ENCODE results near the gene SLC22A31.
"Not testable (repeated sequence)": the region's sequence is repeated elsewhere in the genome, so short reads cannot be mapped to it uniquely, and the experiment has no call there.

SLC22A31 gene

DNA sequence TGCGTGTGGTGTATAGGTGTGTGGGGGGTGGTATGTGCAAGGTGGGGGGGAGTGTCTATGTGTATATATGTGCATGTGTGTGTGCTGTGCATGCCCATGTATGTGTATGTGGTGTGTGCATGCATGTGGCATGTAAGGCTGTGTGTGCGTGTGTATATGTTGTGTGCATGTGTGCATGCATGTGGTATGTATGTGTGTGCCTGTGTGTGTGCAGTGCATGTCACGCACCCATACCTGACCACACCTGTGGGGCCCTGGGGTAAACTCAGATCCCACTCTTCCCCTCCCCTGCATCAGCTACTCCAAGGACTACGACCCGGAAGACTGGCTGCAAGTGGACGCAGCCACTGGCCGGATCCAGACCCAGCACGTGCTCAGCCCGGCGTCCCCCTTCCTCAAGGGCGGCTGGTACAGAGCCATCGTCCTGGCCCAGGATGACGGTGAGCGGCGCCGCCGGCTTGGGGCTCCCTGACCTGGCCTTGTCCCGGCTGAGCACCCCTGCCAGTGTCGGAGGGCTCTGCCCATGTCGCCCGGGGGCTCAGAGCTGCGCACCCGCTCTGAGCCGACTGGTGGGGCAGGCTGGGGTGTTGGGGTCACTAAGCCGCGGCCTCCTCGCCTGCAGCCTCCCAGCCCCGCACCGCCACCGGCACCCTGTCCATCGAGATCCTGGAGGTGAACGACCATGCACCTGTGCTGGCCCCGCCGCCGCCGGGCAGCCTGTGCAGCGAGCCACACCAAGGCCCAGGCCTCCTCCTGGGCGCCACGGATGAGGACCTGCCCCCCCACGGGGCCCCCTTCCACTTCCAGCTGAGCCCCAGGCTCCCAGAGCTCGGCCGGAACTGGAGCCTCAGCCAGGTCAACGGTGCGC is 9.1 kb downstream of the SLC22A31 start:
- Histone ChIP-seq H3K4me1 (ENCODE audit: insufficient read depth, low read length) (no peaks in the 10 kb centered on the region), H3K27ac (ENCODE audit: low read depth, low read length) (no peak overlapping the region), H3K4me3 (ENCODE audit: low read length) (no peak overlapping the region), H3K9me3 (ENCODE audit: insufficient read depth, low read depth, low read length) (no peaks in the 10 kb centered on the region), H3K36me3 (ENCODE audit: insufficient read depth, low read length) (no peaks in the 10 kb centered on the region), H3K27me3 (ENCODE audit: insufficient read depth, low read length) (peaks cover 22% of the 10 kb centered on the region), H3K9ac (ENCODE audit: low read depth, low read length) (no peak overlapping the region)
- WGBS: 79% methylated on average over 42 of the region's 44 CpGs

DNA sequence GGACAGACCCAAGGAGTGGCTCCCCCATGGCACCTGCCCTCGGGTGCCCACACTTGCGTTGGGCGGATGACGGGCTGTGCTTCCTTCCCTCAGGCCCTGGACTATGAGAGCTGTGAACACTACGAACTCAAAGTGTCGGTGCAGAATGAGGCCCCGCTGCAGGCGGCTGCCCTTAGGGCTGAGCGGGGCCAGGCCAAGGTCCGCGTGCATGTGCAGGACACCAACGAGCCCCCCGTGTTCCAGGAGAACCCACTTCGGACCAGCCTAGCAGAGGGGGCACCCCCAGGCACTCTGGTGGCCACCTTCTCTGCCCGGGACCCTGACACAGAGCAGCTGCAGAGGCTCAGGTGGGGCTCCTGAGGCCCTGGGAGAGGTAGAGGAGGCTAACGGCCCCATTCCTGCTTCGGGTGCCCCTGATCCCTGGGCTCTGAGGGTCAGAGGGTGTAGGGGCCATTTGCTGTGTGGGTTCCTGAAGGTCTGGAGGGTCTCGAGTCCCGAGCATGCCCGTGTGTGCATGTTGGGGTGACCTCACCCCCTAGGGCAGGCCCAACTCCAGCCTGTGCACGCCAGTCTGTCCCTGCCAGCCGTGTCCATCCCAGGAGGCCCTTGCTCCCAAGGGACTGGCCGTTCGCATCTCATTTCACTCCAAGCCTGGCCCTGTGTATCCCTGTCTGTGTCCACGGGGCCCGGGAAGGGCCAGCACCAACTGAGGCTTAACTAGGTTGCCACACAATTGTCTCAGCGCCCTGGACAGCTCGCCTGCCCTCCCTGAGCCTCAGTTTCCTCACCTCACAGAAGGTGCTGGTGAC is 10.0 kb downstream of the SLC22A31 start:
- Histone ChIP-seq H3K4me1 (ENCODE audit: insufficient read depth, low read length) (no peaks in the 10 kb centered on the region), H3K27me3 (ENCODE audit: insufficient read depth, low read length) (peaks cover 22% of the 10 kb centered on the region), H3K9ac (ENCODE audit: low read depth, low read length) (no peak overlapping the region), H3K27ac (ENCODE audit: low read depth, low read length) (no peak overlapping the region), H3K36me3 (ENCODE audit: insufficient read depth, low read length) (no peaks in the 10 kb centered on the region), H3K9me3 (ENCODE audit: insufficient read depth, low read depth, low read length) (no peaks in the 10 kb centered on the region), H3K4me3 (ENCODE audit: low read length) (no peak overlapping the region)
- 86% methylated on average over 28 of the region's 28 CpGs for WGBS

DNA sequence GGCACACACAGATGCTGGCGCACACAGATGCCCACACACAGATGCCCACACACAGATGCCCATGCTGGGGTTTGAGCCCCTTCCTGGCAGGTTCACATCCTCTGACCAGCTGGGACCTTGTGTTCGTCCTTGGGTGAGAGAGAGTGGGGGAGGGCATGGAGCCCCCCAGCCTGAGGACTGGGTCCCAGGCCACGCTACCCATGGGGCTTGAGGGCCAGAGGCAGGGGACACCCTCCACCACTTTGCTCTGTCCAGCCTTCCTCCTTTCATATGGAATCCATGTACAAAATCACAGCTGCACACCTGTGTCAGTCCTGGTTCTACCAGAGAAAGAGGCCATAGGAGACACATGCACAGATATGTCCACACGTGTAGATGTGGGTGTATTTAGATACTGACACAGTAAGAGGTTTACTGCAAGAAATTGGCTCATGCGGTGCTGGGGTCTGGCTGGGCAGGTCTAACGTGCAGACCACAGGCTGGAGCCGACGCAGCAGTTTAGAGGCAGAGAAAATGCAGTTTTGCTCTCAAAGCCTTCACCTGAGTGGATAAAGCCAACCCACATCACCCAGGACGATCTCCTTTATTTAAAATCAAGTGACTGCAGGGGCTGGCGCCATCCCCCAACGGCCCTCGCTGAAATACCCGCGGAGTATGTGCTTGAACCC is 10.8 kb downstream of the SLC22A31 start:
- H3K27me3 ChIP-seq (ENCODE audit: insufficient read depth, low read length): peaks cover 22% of the 10 kb centered on the region
- H3K36me3 ChIP-seq (ENCODE audit: insufficient read depth, low read length): no peaks in the 10 kb centered on the region
- no peak overlapping the region for H3K9ac ChIP-seq (ENCODE audit: low read depth, low read length)
- 73% methylated on average over 14 of the region's 14 CpGs for WGBS
- no peak overlapping the region for H3K4me3 ChIP-seq (ENCODE audit: low read length)
- no peak overlapping the region for H3K27ac ChIP-seq (ENCODE audit: low read depth, low read length)
- no peaks in the 10 kb centered on the region for H3K9me3 ChIP-seq (ENCODE audit: insufficient read depth, low read depth, low read length)
- no peaks in the 10 kb centered on the region for H3K4me1 ChIP-seq (ENCODE audit: insufficient read depth, low read length)

DNA sequence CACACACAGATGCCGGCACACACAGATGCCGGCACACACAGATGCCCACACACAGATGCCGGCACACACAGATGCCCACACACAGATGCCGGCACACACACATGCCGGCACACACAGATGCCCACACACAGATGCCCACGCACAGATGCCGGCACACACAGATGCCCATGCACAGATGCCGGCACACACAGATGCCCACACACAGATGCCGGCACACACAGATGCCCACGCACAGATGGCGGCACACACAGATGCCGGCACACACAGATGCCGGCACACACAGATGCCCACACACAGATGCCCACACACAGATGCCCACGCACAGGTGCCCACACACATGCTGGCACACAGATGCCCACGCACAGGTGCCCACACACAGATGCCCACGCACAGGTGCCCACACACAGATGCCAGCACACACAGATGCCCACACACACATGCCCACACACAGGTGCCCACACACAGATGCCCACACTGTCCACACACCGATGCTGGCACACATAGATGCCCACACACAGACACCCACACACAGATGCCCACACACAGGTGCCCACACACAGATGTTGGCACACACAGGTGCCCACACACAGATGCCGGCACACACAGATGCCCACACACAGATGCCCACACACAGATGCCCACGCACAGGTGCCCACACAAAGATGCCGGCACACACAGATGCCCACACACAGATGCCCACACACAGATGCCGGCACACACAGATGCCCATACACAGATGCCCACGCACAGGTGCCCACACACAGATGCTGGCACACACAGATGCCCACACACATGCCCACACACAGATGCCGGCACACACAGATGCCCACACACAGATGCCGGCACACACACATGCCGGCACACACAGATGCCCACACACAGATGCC is 11.6 kb downstream of the SLC22A31 start:
- H3K9me3 ChIP-seq (ENCODE audit: insufficient read depth, low read depth, low read length); H3K4me3 ChIP-seq (ENCODE audit: low read length); H3K27ac ChIP-seq (ENCODE audit: low read depth, low read length); H3K36me3 ChIP-seq (ENCODE audit: insufficient read depth, low read length); H3K9ac ChIP-seq (ENCODE audit: low read depth, low read length); H3K4me1 ChIP-seq (ENCODE audit: insufficient read depth, low read length): not testable (repeated sequence)
- H3K27me3 ChIP-seq (ENCODE audit: insufficient read depth, low read length): peaks cover 18% of the 10 kb centered on the region
- WGBS: 93% methylated on average over 25 of the region's 25 CpGs

DNA sequence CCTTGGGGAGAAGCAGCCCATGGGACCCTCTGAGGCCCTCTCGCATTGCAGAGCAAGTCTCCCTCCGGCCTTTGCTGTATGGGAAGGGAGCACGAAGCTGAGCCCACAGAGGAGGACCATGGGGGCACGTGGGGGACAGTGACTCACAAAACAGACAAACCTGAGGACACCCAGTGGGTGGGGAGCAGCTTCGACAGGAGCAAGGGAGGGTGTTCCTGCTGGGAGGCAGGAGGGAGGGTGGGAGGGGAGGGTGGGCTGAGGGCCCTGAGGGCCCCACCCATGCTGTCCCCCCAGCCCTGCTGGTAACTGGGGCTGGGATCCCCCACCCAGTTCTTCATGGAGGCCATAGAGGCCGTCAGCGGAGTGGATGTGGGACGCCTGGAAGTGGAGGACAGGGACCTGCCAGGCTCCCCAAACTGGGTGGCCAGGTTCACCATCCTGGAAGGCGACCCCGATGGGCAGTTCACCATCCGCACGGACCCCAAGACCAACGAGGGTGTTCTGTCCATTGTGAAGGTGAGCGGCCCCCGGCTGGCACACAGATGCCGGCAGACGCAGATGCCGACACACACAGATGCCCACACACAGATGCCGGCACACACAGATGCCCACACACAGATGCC is 12.5 kb downstream of the SLC22A31 start:
- H3K4me1 ChIP-seq (ENCODE audit: insufficient read depth, low read length): no peaks in the 10 kb centered on the region
- H3K36me3 ChIP-seq (ENCODE audit: insufficient read depth, low read length): no peaks in the 10 kb centered on the region
- peaks cover 16% of the 10 kb centered on the region for H3K27me3 ChIP-seq (ENCODE audit: insufficient read depth, low read length)
- H3K4me3 ChIP-seq (ENCODE audit: low read length): no peak overlapping the region
- H3K9me3 ChIP-seq (ENCODE audit: insufficient read depth, low read depth, low read length): no peaks in the 10 kb centered on the region
- H3K27ac ChIP-seq (ENCODE audit: low read depth, low read length): no peak overlapping the region
- WGBS: 71% methylated on average over 19 of the region's 19 CpGs
- no peak overlapping the region for H3K9ac ChIP-seq (ENCODE audit: low read depth, low read length)

DNA sequence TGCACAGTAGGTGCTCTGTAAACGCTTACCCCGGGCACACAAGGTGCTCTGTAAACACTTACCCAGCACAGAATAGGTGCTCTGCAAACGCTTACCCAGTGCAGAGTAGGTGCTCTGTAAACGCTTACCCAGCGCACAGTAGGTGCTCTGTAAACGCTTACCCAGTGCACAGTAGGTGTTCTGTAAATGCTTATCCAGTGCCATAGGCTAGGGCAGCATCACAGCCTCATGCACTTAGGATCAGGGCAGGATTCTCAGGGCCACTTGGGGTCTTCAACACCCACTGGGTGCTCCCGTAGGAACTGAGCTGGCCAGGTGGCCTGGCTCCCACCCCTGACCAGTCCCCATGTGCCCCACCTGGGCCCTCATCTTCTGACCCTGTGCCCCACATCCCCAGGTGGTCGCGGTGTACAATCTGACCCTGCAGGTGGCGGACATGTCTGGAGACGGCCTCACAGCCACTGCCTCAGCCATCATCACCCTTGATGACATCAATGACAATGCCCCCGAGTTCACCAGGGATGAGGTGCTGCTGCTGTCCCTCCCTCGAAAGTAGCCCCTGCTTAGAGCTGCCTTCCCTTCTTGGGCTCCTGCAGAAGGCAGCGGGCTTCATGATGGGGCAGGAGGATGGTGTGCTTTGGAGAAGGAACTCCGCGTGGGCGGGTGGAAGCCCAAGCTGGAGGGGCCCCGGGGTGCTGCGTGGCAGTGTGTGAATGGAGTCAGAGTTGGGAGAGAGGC is 13.1 kb downstream of the SLC22A31 start:
- Histone ChIP-seq H3K9me3 (ENCODE audit: insufficient read depth, low read depth, low read length) (no peaks in the 10 kb centered on the region), H3K36me3 (ENCODE audit: insufficient read depth, low read length) (no peaks in the 10 kb centered on the region), H3K4me3 (ENCODE audit: low read length) (no peak overlapping the region), H3K27me3 (ENCODE audit: insufficient read depth, low read length) (peaks cover 14% of the 10 kb centered on the region), H3K4me1 (ENCODE audit: insufficient read depth, low read length) (no peaks in the 10 kb centered on the region), H3K27ac (ENCODE audit: low read depth, low read length) (no peak overlapping the region), H3K9ac (ENCODE audit: low read depth, low read length) (no peak overlapping the region)
- 78% methylated on average over 19 of the region's 19 CpGs for WGBS

DNA sequence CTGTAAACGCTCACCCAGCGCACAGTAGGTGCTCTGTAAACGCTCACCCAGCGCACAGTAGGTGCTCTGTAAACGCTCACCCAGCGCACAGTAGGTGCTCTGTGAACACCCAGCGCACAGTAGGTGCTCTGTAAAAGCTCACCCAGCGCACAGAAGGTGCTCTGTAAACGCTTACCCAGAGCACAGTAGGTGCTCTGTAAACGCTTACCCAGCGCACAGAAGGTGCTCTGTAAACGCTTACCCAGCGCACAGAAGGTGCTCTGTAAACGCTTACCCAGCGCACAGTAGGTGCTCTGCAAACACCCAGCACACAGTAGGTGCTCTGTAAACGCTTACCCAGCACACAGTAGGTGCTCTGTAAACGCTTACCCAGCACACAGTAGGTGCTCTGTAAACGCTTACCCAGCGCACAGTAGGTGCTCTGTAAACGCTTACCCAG is 13.7 kb downstream of the SLC22A31 start:
- 90% methylated on average over 20 of the region's 20 CpGs for WGBS
- H3K9ac ChIP-seq (ENCODE audit: low read depth, low read length); H3K27ac ChIP-seq (ENCODE audit: low read depth, low read length); H3K4me1 ChIP-seq (ENCODE audit: insufficient read depth, low read length); H3K9me3 ChIP-seq (ENCODE audit: insufficient read depth, low read depth, low read length); H3K4me3 ChIP-seq (ENCODE audit: low read length); H3K36me3 ChIP-seq (ENCODE audit: insufficient read depth, low read length): not testable (repeated sequence)
- H3K27me3 ChIP-seq (ENCODE audit: insufficient read depth, low read length): peaks cover 11% of the 10 kb centered on the region

DNA sequence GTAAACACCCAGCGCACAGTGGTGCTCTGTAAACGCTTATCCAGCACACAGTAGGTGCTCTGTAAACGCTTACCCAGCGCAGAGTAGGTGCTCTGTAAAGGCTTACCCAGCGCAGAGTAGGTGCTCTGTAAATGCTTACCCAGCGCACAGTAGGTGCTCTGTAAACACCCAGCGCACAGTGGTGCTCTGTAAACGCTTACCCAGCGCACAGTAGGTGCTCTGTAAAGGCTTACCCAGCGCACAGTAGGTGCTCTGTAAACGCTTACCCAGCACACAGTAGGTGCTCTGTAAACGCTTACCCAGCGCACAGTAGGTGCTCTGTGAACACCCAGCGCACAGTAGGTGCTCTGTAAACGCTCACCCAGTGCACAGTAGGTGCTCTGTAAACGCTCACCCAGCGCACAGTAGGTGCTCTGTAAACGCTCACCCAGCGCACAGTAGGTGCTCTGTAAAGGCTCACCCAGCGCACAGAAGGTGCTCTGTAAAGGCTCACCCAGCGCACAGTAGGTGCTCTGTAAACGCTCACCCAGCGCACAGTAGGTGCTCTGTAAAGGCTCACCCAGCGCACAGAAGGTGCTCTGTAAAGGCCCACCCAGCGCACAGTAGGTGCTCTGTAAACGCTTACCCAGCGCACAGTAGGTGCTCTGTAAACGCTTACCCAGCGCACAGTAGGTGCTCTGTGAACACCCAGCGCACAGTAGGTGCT is 14.3 kb downstream of the SLC22A31 start:
- H3K27ac ChIP-seq (ENCODE audit: low read depth, low read length); H3K4me1 ChIP-seq (ENCODE audit: insufficient read depth, low read length); H3K36me3 ChIP-seq (ENCODE audit: insufficient read depth, low read length); H3K4me3 ChIP-seq (ENCODE audit: low read length); H3K27me3 ChIP-seq (ENCODE audit: insufficient read depth, low read length); H3K9ac ChIP-seq (ENCODE audit: low read depth, low read length); H3K9me3 ChIP-seq (ENCODE audit: insufficient read depth, low read depth, low read length): not testable (repeated sequence)
- WGBS: 93% methylated on average over 30 of the region's 30 CpGs

DNA sequence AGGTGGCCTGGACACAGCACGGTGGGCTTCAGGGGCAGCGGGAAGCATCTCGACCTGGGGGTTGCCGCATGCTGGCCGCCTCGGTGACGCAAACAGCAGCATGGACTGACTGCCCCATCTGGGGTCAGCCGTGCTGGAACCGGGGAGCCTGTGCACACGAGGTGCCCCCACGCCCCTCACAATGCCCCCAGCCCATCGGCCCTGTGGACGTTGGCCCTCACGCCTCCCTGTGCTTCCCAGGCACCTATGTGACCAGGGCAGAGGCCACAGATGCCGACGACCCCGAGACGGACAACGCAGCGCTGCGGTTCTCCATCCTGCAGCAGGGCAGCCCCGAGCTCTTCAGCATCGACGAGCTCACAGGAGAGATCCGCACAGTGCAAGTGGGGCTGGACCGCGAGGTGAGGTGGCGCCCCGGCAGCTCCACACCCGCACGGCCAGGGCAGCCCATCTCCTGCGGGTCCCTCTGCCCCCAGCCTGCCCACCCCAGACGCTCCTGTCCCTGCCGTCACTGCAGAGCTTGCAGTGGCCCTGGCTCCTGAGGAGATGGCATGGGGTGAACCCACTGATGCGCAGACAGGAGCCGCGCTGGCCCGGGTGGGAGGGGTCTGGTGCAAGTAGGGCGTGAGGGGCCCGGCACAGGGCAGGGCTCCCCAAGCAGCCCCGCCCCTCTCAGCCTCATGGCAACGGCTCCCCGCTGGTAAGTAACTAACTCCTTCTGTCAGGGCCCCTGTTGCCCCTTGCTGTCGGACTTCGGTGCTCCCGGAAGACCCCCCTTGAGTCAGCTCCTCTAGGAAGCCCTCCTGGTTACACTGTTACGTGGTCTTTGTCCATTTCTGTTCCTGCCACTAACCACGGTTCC is 15.2 kb downstream of the SLC22A31 start:
- H3K4me3 ChIP-seq (ENCODE audit: low read length): no peak overlapping the region
- H3K27me3 ChIP-seq (ENCODE audit: insufficient read depth, low read length): no peaks in the 10 kb centered on the region
- no peaks in the 10 kb centered on the region for H3K36me3 ChIP-seq (ENCODE audit: insufficient read depth, low read length)
- H3K9ac ChIP-seq (ENCODE audit: low read depth, low read length): no peak overlapping the region
- H3K27ac ChIP-seq (ENCODE audit: low read depth, low read length): no peak overlapping the region
- no peaks in the 10 kb centered on the region for H3K9me3 ChIP-seq (ENCODE audit: insufficient read depth, low read depth, low read length)
- WGBS: 89% methylated on average over 48 of the region's 48 CpGs
- no peaks in the 10 kb centered on the region for H3K4me1 ChIP-seq (ENCODE audit: insufficient read depth, low read length)

Measured in HUES64 (cell line).